T-cell (primary cell): ENCODE results near the gene FBXL16. TPM values are rescaled to one million over a fixed set of nuclear protein-coding genes. Genes with fewer than 3 reads are reported as not detected.

Experiments used
- ATAC-seq, 4 experiments: fragments of 200-7000 bp in 3 of 4; fragments of 150-1000 bp in 1 of 4; cut with Tn5 transposase; replicated peaks in 1 of 4; 1 replicate in 3 of 4; 2 replicates in 1 of 4; pipeline ENCODE4 v1.10.0; 2021; ENCODE audit warnings: moderate library complexity in 3 of 4, mild to moderate bottlenecking in 2 of 4, moderate number of reproducible peaks in 1 of 4
- CTCF ChIA-PET, 2 donors: fragments of 300-600 bp; sonication (Branson Sonifier 250); formaldehyde crosslinking; loops; one replicate each; lab custom pipeline; 2022; ENCODE audit warnings: antibody characterized with exemption in 2 of 2; lab: Charles Lee
- POLR2A ChIA-PET, 2 donors: fragments of 300-600 bp; sonication (Branson Sonifier 250); formaldehyde crosslinking; loops; one replicate each; lab custom pipeline; 2022; ENCODE audit warnings: antibody characterized with exemption in 2 of 2; lab: Charles Lee
- DNase-seq, 35 experiments: peaks; one replicate each; pipeline versions ENCODE4 v3.0.0 to v3.0.0-alpha.2; 2013 to 2023
- H3K27ac ChIP-seq: one replicate; pipeline ENCODE4 v1.5.1; 2013; ENCODE audit warnings: low read length
- H3K27me3 ChIP-seq, 2 experiments: replicated peaks in 1 of 2; 1 replicate in 1 of 2; 2 replicates in 1 of 2; pipeline versions ENCODE4 v1.6.1 to v1.7.0; 2013; ENCODE audit warnings: low read length in 1 of 2, mixed read lengths in 1 of 2; ENCODE audit not compliant: control insufficient read depth in 2 of 2, insufficient read depth in 2 of 2; ENCODE audit errors: extremely low read depth in 1 of 2
- H3K36me3 ChIP-seq, 2 donors: 1 replicate in 1 of 2; 2 replicates in 1 of 2; pipeline versions ENCODE4 v1.6.1 to v1.7.0; 2013; ENCODE audit warnings: low read length in 1 of 2; ENCODE audit not compliant: control insufficient read depth in 2 of 2, insufficient read depth in 1 of 2; ENCODE audit errors: extremely low read depth in 1 of 2
- H3K4me1 ChIP-seq, 2 experiments: 1 replicate in 1 of 2; 2 replicates in 1 of 2; pipeline versions ENCODE4 v1.6.1 to v1.7.0; 2013; ENCODE audit warnings: low read length in 2 of 2, mixed read lengths in 1 of 2; ENCODE audit not compliant: insufficient read depth in 2 of 2, control insufficient read depth in 1 of 2; ENCODE audit errors: extremely low read depth in 1 of 2
- H3K4me3 ChIP-seq, 2 donors: 1 replicate in 1 of 2; 2 replicates in 1 of 2; pipeline versions ENCODE4 v1.5.1 to v1.7.0; 2013; ENCODE audit warnings: mild to moderate bottlenecking in 2 of 2, low read length in 1 of 2, moderate library complexity in 1 of 2; ENCODE audit not compliant: control insufficient read depth in 1 of 2; ENCODE audit errors: extremely low read depth in 1 of 2
- H3K9me3 ChIP-seq: 2 replicates; pipeline ENCODE4 v1.7.0; 2013
- H3K27ac Mint-ChIP-seq, 2 donors: one replicate each; pipeline ENCODE4 v1.8.0; 2020 to 2021; ENCODE audit warnings: mild to moderate bottlenecking in 2 of 2, mixed read lengths in 2 of 2
- H3K27me3 Mint-ChIP-seq, 2 donors: one replicate each; pipeline ENCODE4 v1.8.0; 2021 to 2022; ENCODE audit warnings: mixed read lengths in 2 of 2
- H3K36me3 Mint-ChIP-seq: one replicate; pipeline ENCODE4 v1.8.0; 2021; ENCODE audit warnings: mixed read lengths
- H3K4me1 Mint-ChIP-seq, 3 donors: one replicate each; pipeline ENCODE4 v1.8.0; 2020 to 2022; ENCODE audit warnings: mixed read lengths in 3 of 3, mild to moderate bottlenecking in 1 of 3
- H3K4me3 Mint-ChIP-seq, 3 donors: one replicate each; pipeline ENCODE4 v1.8.0; 2020 to 2022; ENCODE audit warnings: mild to moderate bottlenecking in 3 of 3, mixed read lengths in 3 of 3, moderate library complexity in 3 of 3
- H3K9me3 Mint-ChIP-seq, 3 donors: one replicate each; pipeline ENCODE4 v1.8.0; 2020 to 2022; ENCODE audit warnings: mixed read lengths in 3 of 3
- WGBS: methylation state at CpG from one replicate; pipeline ENCODE4 v1.1.5; 2013; ENCODE audit warnings: missing lambda C conversion rate; ENCODE audit not compliant: insufficient coverage; 5-methylcytosine and 5-hydroxymethylcytosine counted together
- total RNA-seq, 35 experiments: library from RNA in 6 of 35; stranded (reverse) in 6 of 35; fragments of 120-200 nt in 1 of 35; gene quantifications; one replicate each; pipeline versions ENCODE4 v1.2.1 to v1.2.4 and lab custom pipeline; 2013 to 2026

The FBXL16 gene
- total RNA-seq, 5 donors from 2014 or later (not counting 1 experiment from before 2014, with no cell fraction given): 16.4 to 65.5 (median 50.2) TPM

- H3K27ac Mint-ChIP-seq: no peak overlapping the region
Observed at GRCh38 chr16:698911-699671, 6.5 kb downstream of the FBXL16 start.

GRCh38 chr16:695355-696089 is 10.1 kb downstream of the FBXL16 start:
- WGBS: 1% methylated on average over 62 of the region's 71 CpGs
- H3K36me3 Mint-ChIP-seq: no peaks in the 10 kb centered on the region
- ChIA-PET CTCF (interaction anchor here in 1 of 2 donors (1.1 kb wide), 1 partner anchor 16 kb away, joined by 5 read pairs; no protein-coding TSS in a partner anchor), POLR2A (interaction anchor here in 1 of 2 donors (0.6 kb wide), 1 partner anchor 19 kb away, joined by 6 read pairs; no protein-coding TSS in a partner anchor)
- DNase-seq: peak in 32 of 35 experiments; percentile 25 to 80 (median 54)
- Histone ChIP-seq H3K9me3 (no peaks in the 10 kb centered on the region), H3K36me3 (no peaks in the 10 kb centered on the region), H3K27ac (peak overlapping the region; percentile 39), H3K27me3 (peaks cover 0 to 45% of the 10 kb centered on the region in 2 experiments), H3K4me3 (peak overlapping the region; percentile 69 to 71), H3K4me1 (peaks cover 14 to 64% of the 10 kb centered on the region in 2 experiments)
- peak overlapping the region; percentile 82 to 84 (median 84) for H3K4me3 Mint-ChIP-seq
- no peaks in the 10 kb centered on the region for H3K9me3 Mint-ChIP-seq
- peak overlapping the region; percentile 84 to 91 for H3K27ac Mint-ChIP-seq
- H3K4me1 Mint-ChIP-seq: peaks cover 20 to 44% (median 35%) of the 10 kb centered on the region in 3 donors
- ATAC-seq: peak; percentile 72 to 83 (median 76)
- no peaks in the 10 kb centered on the region for H3K27me3 Mint-ChIP-seq

More at GRCh38 chr16:698911-699671, 6.5 kb downstream of the FBXL16 start:
- ChIA-PET POLR2A (no interaction called here), CTCF (interaction anchor here in 1 of 2 donors (0.5 kb wide), 1 partner anchor 28 kb away, joined by 3 read pairs; no protein-coding TSS in a partner anchor)
- peak in 1 of 35 experiments; percentile 18 for DNase-seq
- Histone ChIP-seq H3K9me3 (no peaks in the 10 kb centered on the region), H3K4me1 (peaks cover 14 to 66% of the 10 kb centered on the region in 2 experiments), H3K4me3 (no peak overlapping the region), H3K36me3 (no peaks in the 10 kb centered on the region), H3K27ac (no peak overlapping the region), H3K27me3 (peaks cover 0 to 73% of the 10 kb centered on the region in 2 experiments)
- H3K9me3 Mint-ChIP-seq: no peaks in the 10 kb centered on the region
- peak in 1 of 4 experiments; percentile 13 for ATAC-seq
- H3K36me3 Mint-ChIP-seq: no peaks in the 10 kb centered on the region
- peak overlapping the region; percentile 6 to 23 (median 17) for H3K4me3 Mint-ChIP-seq
- 46% methylated on average over 14 of the region's 19 CpGs for WGBS
- H3K4me1 Mint-ChIP-seq: peaks cover 13 to 37% (median 25%) of the 10 kb centered on the region in 3 donors
- peaks cover 8 to 22% of the 10 kb centered on the region in 2 donors for H3K27me3 Mint-ChIP-seq

GRCh38 chr16:694863-695354 is 10.7 kb downstream of the FBXL16 start:
- H3K27me3 Mint-ChIP-seq: no peaks in the 10 kb centered on the region
- Histone ChIP-seq H3K9me3 (no peaks in the 10 kb centered on the region), H3K4me1 (peaks cover 14 to 62% of the 10 kb centered on the region in 2 experiments), H3K27ac (no peak overlapping the region), H3K27me3 (peaks cover 0 to 39% of the 10 kb centered on the region in 2 experiments), H3K4me3 (peak overlapping the region; percentile 66 to 71), H3K36me3 (no peaks in the 10 kb centered on the region)
- no peak for DNase-seq
- H3K36me3 Mint-ChIP-seq: no peaks in the 10 kb centered on the region
- peak; percentile 1 to 17 (median 2) for ATAC-seq
- CTCF ChIA-PET: interaction anchor here in 1 of 2 donors (1.1 kb wide), 1 partner anchor 16 kb away, joined by 5 read pairs; no protein-coding TSS in a partner anchor
- no peaks in the 10 kb centered on the region for H3K9me3 Mint-ChIP-seq
- no peak overlapping the region for H3K27ac Mint-ChIP-seq
- POLR2A ChIA-PET: interaction anchor here in 1 of 2 donors (0.6 kb wide), 1 partner anchor 19 kb away, joined by 6 read pairs; no protein-coding TSS in a partner anchor
- H3K4me3 Mint-ChIP-seq: peak overlapping the region; percentile 28 to 82 (median 72)
- H3K4me1 Mint-ChIP-seq: peaks cover 20 to 44% (median 37%) of the 10 kb centered on the region in 3 donors
- 2% methylated on average over 17 of the region's 37 CpGs for WGBS

- POLR2A ChIA-PET: no interaction called here
- Mint-ChIP-seq H3K27me3 (no peaks in the 10 kb centered on the region), H3K27ac (peak overlapping the region in 1 of 2 donors; percentile 66), H3K36me3 (no peaks in the 10 kb centered on the region), H3K4me3 (peak overlapping the region; percentile 72 to 82 (median 75)), H3K9me3 (no peaks in the 10 kb centered on the region), H3K4me1 (peaks cover 20 to 43% (median 41%) of the 10 kb centered on the region in 3 donors)
- CTCF ChIA-PET: no interaction called here
- no peaks in the 10 kb centered on the region for H3K9me3 ChIP-seq
- no peak overlapping the region for H3K27ac ChIP-seq
- ATAC-seq: peak in 2 of 4 experiments; percentile 2 to 15
- no peaks in the 10 kb centered on the region for H3K36me3 ChIP-seq
- peak in 2 of 35 experiments; percentile 24 to 45 for DNase-seq
- H3K27me3 ChIP-seq: peaks cover 0 to 36% of the 10 kb centered on the region in 2 experiments
- H3K4me3 ChIP-seq: peak overlapping the region; percentile 66 to 71
- H3K4me1 ChIP-seq: peaks cover 19 to 62% of the 10 kb centered on the region in 2 experiments
- 5% methylated on average over 54 of the region's 64 CpGs for whole genome bisulfite sequencing
Observed at GRCh38 chr16:694187-694862, 11.3 kb downstream of the FBXL16 start.

GRCh38 chr16:693766-694165 is 11.8 kb downstream of the FBXL16 start:
- H3K36me3 Mint-ChIP-seq: no peaks in the 10 kb centered on the region
- peaks cover 20 to 43% (median 42%) of the 10 kb centered on the region in 3 donors for H3K4me1 Mint-ChIP-seq
- no peak overlapping the region for H3K27ac Mint-ChIP-seq

More at GRCh38 chr16:693766-694165, 11.8 kb downstream of the FBXL16 start:
- Mint-ChIP-seq H3K4me3 (peak overlapping the region in 2 of 3 donors; percentile 17 to 82), H3K27me3 (no peaks in the 10 kb centered on the region), H3K9me3 (no peaks in the 10 kb centered on the region)
- H3K27me3 ChIP-seq: peaks cover 0 to 33% of the 10 kb centered on the region in 2 experiments
- WGBS: 10% methylated on average over 37 of the region's 37 CpGs
- no peak for ATAC-seq
- DNase-seq: peak in 16 of 35 experiments; percentile 22 to 62 (median 48)
- peak overlapping the region in 1 of 2 donors; percentile 11 for H3K4me3 ChIP-seq
- H3K27ac ChIP-seq: peak overlapping the region; percentile 34
- POLR2A ChIA-PET: no interaction called here
- no peaks in the 10 kb centered on the region for H3K9me3 ChIP-seq
- CTCF ChIA-PET: no interaction called here
- no peaks in the 10 kb centered on the region for H3K36me3 ChIP-seq
- peaks cover 18 to 62% of the 10 kb centered on the region in 2 experiments for H3K4me1 ChIP-seq
